GM19372 (cell line): Measurements from ENCODE around the gene MAP2K2.

ENCODE experiments used
- ATAC-seq: cut with Tn5 transposase; IDR thresholded peaks from one replicate; pipeline ENCODE4 v1.9.1; 2021; ENCODE audit warnings: mild to moderate bottlenecking, low read depth, moderate library complexity; ENCODE audit not compliant: unreplicated experiment

Gene MAP2K2

DNA sequence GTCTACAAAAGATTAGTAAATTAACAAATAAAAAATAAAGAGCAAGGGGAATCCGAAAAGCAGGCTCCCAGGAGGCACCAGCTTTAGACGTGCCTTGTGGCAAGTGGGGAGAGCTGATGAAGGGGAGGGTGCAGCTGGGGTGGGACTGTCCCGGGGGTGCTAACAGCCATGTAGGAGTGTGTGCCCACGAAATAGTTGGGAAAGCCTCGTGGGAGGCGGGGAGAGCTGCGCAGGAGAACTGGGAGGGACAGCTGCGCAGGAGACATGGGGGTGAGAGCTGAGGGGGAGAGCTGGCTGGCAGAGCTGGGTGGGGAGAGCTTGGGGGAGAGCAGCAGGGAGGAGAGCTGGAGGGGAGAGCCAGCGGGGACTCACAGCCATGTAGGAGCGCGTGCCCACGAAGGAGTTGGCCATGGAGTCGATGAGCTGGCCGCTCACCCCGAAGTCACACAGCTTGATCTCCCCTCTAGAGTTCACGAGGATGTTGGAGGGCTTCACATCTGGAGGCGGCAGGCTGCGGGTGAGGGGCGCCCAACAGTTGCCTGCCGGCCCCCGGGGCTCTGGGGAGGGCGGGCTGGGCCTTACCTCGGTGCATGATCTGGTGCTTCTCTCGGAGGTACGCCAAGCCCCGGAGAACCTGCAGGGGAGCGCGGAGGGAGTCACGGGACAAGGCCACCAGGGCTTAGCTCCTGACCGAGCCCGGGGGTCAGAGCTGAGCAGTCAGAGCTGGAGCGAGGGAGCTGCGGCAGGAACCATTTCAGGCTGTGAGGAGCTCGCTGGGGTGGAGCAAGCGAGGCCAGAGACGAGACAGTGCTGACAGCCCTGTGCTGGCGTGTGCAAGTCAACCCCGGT, 23.1 kb downstream of the MAP2K2 start:
- ATAC-seq, result no peak

DNA sequence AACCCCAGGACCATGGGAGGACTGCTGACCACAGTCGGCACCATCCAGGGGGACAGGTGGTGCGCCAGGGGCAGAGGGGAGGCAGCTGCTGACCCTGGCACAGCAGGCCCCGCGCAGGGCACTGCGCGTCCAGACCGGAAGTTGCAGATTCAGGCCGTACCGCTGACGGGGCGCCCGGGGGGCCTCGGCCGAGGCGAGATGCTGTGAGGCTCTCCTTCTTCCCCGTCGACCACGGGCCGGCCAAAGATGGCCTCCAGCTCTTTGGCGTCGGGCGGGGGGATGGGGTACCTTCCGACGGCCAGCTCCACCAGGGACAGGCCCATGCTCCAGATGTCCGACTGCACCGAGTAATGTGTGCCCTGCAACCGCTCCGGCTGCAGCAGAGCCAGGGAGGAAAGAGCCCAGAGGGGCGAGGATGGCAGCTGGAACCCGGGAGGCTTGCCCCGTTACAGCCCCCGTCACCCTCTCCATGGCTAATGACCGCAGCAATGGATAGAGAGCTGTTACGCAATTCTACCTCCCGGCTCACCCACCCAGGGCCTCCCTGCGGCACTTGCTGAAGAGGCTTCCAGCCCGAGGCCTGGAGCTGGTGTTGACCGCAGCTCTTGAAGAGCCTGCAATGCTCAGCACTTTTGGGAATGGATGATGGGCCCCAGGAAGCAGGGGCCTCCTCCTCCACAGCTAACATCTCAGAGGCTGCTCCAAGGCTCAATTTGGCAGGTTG, 24.7 kb downstream of the MAP2K2 start:
- ATAC-seq, result no peak

DNA sequence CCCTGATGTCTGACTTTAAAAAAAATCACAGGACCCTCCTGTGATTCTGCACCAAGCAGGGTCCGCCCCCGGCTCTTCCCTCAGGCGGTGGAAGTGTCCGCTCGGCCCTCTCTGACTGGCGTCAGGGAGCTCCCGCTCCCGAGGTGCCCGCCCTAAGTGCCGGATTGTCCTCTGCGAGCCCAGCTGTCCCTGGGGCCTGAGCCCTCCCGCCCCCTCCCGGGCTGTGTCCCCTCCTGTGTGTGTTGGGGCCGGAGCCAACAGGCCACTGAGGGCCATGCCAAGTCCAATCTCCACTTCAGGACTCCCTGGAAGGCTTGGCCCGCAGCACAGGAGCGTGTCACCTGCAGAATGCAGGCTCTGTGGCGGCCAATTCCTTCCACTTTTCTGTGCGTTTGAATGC, 25.4 kb downstream of the MAP2K2 start:
- no peak for ATAC-seq

DNA sequence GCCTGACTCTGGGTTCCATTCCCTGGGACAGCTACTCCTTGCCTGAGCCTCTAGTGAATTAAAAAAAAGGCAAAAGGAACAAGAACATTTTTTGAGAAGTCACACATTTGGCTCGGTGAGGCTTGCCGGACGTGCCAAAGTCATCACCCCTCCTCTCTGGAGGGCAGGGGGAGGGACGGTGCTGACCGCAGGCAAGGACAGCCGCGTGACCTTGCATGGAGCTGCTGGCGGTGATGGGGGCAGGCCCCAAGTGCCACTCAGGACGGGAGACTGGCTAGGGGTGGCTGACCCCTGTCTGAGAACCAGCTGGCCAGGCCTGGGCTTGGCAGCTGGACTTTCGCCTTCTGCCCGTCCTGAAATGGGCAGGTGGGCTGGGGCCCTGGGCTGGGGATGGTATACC, 26.4 kb downstream of the MAP2K2 start:
- ATAC-seq, result no peak

DNA sequence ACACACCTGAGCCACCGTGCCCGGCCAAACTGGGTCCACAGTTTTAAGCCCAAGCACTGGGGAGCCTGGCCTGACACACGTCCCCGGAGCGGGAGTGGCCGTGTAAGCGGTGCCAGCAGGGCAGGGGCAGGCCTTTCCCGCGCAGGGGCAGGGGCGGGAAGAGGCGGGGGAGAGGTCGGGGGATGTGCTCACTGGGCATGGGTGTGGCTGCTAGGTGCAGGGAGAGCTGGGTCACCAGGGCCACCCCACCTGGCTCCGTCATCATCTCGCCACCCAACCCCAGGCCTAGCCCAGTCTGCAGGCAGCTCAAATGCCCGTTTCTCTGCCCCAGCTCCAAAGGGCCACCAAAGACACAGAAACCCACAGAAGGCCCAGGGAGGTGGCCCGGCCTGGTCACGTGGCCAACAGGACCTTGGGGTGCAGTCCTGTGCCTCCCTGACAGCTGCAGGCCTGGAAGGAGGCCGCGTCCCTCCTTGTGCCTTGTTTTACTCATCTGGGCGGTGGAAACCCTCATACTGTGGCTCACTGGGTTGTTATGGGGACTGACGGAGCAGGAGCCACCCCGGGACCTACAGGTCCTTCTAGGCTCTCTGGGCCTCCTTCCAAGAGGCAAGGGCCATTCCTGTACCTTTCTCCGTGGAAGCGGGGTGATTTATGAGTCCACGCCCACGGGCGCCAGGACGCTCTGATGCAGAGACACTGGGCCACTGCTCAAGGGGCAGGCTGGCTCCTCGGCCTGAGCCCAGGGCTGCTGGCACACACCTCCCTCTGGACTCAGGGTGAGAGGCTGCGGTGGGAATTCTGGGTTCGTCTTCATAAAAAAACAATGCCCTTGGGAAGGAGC, 27.7 kb downstream of the MAP2K2 start:
- no peak for ATAC-seq

DNA sequence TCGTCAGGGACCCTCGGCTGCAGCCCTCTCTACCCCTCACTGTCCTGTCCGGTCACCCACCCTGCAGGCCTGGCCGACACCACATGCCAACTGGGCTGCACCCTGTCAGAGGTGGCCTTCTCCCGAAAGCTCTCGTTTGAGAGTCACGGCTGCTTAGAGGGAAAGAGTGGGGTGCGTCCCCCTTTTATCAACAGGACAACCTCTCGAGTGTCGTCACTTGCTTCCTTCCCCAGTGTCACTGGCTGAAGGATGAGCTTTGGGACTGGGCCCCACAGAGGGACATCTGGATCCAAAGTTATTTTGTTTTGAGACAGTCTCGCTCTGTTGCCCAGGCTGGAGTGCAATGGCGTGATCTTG, 28.5 kb downstream of the MAP2K2 start:
- no peak for ATAC-seq

DNA sequence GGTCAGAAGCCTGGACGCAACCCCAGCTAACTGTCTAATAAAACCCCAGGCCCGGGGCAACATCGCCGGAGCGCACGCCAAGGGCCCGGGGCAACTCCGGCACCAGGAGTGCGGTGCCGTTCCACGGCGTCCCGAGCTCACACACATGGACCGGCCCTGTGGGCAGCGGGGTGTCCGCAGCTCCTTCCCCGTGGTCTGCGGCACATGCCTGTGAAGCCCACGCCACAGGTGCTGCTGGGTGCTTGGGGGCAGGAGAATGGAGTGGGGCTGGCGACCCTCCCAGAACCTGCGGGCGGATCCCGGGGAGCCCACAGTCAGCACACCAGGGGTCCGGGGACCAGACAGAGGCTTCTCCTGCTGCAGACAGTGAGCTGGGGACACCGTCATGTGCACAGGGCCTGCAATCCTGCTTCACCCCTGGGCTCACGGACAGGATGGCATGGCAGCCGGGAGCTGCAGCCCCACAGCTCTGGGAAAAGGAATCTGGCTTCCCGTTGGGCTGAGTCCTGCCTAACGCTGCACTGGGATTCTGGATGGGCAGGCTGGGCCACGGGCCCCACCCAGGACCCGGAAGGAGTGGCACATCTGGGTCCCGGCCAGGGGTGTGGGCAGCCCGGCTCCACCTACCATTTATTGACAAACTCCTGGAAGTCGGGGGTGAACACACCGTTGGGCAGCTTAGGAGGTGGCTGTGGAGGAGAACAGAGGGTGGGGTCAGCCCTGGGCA, 29.0 kb downstream of the MAP2K2 start:
- no peak for ATAC-seq

DNA sequence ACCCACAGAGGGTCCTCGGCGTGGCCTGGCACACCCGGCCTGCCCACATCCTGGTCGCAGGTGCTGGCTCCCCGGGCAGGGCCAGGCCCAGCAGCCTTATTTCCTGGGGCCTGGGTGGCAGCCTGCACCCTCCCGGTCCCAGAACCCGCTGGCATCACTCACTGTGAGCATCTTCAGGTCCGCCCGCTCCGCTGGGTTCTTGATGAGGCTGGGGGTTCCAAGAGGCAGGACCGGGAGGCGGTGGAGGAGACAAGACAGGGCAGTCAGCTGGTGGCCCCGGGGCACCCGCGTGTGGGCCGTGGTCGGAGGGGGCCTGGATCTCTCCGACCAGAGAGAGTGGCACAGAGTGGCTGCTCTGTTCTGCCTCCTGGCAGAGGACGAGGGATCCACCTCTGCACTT, 29.6 kb downstream of the MAP2K2 start:
- no peak for ATAC-seq

DNA sequence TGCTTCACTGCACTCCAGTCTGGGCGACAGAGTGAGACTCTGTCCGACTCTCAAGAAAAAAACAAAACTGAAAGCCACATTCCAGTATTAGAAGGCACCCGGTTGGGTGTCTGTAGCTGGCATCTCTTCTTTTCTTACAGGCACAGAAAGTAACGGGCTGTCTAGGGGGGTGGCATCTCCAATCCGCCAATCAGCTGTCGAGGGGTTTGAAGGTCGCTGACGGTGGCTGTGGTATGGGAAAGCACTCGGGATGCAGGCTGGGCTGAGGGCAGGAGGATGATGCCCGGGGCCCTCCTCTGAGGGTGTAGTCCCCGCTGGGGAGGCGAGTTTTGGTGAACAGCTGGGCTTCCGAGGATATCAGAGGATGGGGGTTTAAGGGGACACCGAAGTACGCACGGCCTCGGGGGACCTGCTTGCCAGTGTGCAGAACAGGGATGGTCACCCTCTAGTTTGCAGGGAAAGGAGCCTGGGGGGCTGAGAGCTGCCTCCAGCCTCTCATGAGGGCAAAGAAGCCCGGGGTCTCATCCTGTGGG, 30.2 kb downstream of the MAP2K2 start:
- ATAC-seq, result no peak

DNA sequence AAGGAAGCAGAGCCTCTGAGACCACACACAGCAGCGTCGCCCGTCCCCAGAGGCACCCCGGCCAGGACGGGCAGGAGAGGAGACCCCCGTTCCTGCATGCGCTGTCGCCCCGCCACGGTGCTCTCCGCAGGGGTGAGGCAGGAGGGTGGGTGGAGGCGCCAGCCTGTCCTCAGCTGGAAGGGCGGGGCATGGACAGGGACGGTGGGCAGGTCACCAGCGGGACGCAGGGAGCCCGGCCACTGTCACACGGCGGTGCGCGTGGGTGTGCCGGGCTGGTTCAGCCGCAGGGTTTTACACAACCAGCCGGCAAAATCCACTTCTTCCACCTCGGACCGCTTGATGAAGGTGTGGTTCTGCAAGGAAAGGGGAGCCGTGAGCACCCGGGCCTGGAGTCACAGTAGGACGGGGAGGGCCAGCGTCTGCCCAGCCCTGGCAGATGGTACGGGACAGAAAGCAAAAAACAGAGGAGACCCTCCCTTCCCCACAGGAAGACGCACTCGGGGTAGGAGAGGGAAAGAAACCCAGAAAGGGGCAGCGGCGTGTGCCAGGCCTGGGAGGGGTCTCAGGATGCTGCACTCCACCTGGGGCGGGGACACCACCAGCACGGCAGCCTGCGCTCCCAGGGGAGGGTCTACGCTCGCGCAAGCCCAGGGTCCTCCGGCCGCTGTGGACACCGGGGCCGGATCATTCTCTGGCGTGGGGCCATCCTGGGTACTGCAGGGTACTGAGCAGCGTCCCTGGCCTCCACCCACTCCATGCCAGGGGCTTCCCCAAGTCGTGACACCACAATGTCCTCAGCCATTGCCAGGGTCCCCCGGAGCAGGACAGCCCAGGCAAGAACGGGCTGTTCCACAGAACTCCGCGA, 33.3 kb downstream of the MAP2K2 start:
- ATAC-seq, result no peak

DNA sequence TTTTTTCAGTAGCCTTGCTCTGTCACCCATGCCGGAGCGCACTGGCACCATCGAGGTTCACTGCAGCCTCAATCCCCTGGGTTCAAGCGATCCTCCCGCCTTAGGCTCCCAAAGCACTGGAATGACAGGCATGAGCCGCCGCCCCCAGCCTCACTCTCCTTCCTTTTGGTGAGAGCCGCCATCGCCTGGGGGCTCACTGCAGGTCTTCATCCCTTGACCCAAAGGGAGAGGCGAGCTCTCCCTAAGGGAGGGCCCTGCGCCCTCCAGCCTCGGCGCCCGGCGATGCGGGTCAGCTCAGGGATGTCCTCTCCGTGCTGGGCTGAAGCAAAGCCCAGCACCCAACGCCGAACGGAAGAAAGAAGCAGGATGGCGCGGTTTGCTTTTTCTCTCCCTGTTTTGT, 34.0 kb downstream of the MAP2K2 start:
- ATAC-seq, result no peak

DNA sequence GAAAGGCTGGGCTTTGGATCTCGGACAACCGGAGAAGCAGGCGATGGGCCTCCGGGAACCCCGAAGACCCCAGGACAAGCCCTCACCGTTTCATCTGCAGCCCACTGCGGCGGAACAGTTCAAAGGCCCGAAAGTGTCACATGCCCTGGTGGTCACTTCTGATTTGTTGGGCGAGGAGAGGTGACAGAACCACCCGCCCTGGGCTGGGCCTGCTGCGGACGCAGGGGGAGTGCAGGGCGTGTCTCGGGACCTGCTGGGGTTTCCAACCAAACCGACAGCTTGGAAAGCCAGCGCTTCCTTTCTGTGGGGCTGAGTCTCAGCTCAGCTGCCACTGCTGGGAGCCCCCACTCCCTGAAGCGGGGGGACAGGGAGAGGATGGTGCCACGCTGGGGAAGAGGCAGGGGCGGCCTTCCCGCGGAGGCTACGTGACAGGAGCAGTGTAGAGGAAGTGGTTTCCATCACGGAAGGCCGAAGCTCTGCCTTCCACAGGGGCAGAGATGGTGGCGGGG, 34.5 kb downstream of the MAP2K2 start:
- no peak for ATAC-seq

DNA sequence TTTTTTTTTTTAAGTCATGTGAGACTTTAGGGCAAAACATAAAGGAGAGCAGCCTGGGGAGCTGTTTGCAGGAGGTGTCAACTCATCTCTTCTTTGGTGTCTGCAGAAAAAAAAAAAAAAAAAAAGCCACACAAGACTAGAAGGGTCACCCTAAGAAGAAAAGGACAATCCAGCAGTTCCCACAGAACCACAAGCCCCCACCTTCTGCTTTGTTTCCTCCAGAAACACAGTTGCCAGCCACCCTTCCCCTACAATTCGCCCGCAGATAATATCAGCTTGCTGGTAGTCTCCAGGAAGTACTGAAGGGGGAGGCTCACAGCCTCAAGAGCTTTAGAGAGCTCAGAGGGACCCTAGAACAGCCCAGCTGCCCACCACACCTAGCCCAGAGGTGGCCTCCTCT, 34.9 kb downstream of the MAP2K2 start:
- no peak for ATAC-seq

DNA sequence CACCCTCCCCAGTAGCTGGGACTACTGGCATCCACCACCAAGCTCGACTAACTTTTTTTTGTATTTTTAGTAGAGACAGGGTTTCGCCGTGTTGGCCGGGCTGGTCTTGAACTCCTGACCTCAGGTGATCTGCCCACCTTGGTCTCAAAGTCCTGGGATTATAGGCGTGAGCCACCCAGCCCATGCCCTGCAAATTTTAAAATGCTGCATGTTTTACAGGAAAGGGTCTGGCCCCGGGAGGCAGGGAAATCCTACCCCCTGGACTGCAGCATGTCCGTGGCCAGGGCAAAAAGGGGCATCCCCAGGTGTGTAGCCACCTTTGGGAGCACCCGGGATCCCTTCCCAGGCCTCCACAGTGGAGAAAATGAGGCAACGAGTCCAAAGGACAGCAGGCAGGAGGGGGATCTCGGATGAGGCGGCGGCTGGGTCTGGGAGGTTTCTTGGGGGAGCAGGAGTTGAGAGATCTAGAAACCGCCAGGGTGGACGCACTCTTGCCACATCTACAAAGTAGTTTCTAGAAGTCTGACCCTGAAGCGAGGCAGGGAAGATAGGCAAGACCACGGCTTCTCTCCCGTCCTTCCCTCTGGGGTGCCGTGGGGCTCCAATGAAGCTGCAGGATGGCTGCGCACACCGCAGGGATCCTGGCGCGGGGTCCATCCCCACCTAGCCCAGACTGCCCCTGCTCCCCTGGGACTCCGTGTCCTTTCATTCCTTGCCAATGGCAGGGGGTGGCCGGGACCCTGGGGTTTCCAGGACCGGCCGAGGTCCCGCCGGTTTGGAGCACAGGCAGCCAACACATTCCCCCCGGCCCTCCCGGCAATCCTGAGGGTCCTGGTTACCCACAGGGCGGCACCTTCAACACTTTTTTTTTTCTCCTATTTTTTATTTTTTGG, 35.9 kb downstream of the MAP2K2 start:
- no peak for ATAC-seq

DNA sequence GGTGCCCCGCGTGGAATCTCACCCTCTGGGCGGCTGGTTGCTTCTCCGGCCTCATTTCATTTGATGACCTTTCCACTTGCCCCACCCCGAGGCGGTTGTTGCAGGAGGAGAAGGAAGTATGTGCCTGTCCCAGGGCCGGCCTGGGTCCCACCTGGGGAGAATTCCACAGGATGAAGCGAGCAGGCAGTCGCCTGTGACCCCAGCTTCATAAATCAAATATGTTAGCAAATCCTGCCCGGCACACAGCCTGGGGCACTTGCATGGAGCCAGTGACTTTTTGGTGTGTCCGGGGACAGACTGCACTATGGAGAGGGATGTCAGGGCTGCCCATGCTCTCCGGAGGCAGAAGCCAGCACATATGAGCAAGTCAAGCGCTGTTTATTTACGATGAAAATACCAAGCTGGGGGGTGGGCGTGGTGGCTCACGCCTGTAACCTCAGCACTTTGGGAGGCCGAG, 37.5 kb downstream of the MAP2K2 start:
- ATAC-seq, result no peak

DNA sequence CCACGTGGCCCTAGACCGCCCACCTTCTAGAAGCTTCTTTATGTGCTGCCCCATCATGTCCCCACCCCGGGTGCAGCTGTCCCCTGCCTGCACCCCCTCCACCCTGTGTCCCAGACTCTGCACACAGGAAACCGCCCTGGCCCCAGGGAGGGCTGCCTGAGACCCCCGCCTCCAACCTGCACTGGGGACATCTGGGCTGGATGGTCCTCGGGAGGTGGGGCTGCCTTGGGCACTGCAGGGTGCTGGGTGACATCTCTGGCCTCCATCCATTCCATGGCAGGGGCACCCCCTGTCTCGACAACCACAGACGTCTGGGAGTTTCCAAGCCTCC, 39.4 kb downstream of the MAP2K2 start:
- ATAC-seq, result no peak

DNA sequence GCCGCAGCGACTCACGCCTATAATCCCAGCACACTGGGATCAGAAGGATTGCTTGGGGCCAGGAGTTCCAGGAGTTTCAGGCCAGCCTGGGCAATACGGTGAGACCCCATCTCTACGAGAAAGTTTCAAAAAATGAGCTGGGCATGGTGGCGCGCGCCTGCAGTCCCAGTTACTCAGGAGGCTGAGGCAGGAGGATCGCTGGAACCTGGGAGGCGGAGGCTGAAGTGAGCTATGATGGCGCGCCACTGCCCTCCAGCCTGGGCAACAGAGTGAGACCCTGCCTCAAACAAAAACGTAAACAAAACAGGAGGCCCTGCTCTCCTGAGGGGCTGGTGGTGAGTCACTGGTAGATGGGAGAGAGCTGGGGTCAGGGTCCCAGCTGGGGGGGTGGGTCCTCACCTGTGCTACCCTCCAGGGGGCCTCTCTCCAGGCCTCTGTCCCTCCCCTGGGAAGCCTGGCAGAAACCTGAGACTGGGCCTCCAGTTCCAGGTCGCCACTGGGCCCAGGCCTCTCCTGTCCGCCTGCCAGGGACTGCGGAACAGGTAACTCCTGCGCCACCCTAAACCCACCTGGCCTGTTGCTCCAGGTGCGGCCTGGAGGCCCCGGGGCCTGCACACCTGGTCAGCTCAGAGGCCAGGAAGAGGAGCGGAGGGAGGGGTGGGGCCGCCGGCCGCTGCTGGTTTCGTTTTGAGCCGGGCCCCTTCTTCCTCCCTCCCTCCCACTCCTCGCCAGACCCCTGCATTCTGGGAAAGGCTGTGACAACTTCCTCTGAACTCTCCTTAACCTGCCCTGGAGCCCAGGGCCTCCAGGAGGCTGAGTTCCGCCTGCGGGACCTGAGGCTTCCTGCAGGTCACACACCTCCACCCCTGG, 40.0 kb downstream of the MAP2K2 start:
- ATAC-seq, result no peak
